ENCODE data around the gene LIMS2.

LIMS2 gene

GRCh38 chr2:127612111-127612822 lies 63.1 kb downstream of the LIMS2 start:
- Histone ChIP-seq H3K4me1 (ENCODE audit: control insufficient read depth, low read depth, low read length) (no peaks in the 10 kb centered on the region), H3K9me3 (ENCODE audit: control insufficient read depth, low read depth, low read length) (no peaks in the 10 kb centered on the region), H3K4me3 (ENCODE audit: low read length) (no peak overlapping the region), H3K27ac (ENCODE audit: low read length) (no peak overlapping the region), H3K27me3 (ENCODE audit: control insufficient read depth, insufficient read depth, low read length) (no peaks in the 10 kb centered on the region), H3K36me3 (ENCODE audit: control insufficient read depth, low read depth, low read length) (no peaks in the 10 kb centered on the region), H3K9ac (ENCODE audit: low read length) (no peak overlapping the region)

GRCh38 chr2:127611076-127611925 lies 64.0 kb downstream of the LIMS2 start:
- H3K4me1 ChIP-seq (ENCODE audit: control insufficient read depth, low read depth, low read length), result no peaks in the 10 kb centered on the region
- H3K9me3 ChIP-seq (ENCODE audit: control insufficient read depth, low read depth, low read length), result no peaks in the 10 kb centered on the region
- no peak overlapping the region for H3K27ac ChIP-seq (ENCODE audit: low read length)
- H3K9ac ChIP-seq (ENCODE audit: low read length), result no peak overlapping the region
- no peaks in the 10 kb centered on the region for H3K27me3 ChIP-seq (ENCODE audit: control insufficient read depth, insufficient read depth, low read length)
- no peaks in the 10 kb centered on the region for H3K36me3 ChIP-seq (ENCODE audit: control insufficient read depth, low read depth, low read length)
- no peak overlapping the region for H3K4me3 ChIP-seq (ENCODE audit: low read length)

GRCh38 chr2:127610561-127610960 lies 64.8 kb downstream of the LIMS2 start:
- no peak overlapping the region for H3K27ac ChIP-seq (ENCODE audit: low read length)
- no peaks in the 10 kb centered on the region for H3K9me3 ChIP-seq (ENCODE audit: control insufficient read depth, low read depth, low read length)

GRCh38 chr2:127609818-127610217 lies 65.5 kb downstream of the LIMS2 start:
- Histone ChIP-seq H3K27ac (ENCODE audit: low read length) (no peak overlapping the region), H3K9me3 (ENCODE audit: control insufficient read depth, low read depth, low read length) (no peaks in the 10 kb centered on the region), H3K27me3 (ENCODE audit: control insufficient read depth, insufficient read depth, low read length) (no peaks in the 10 kb centered on the region), H3K36me3 (ENCODE audit: control insufficient read depth, low read depth, low read length) (no peaks in the 10 kb centered on the region), H3K4me3 (ENCODE audit: low read length) (no peak overlapping the region), H3K9ac (ENCODE audit: low read length) (no peak overlapping the region), H3K4me1 (ENCODE audit: control insufficient read depth, low read depth, low read length) (no peaks in the 10 kb centered on the region)

More at GRCh38 chr2:127610561-127610960, 64.8 kb downstream of the LIMS2 start:
- H3K9ac ChIP-seq (ENCODE audit: low read length), result no peak overlapping the region
- H3K4me1 ChIP-seq (ENCODE audit: control insufficient read depth, low read depth, low read length), result no peaks in the 10 kb centered on the region
- H3K36me3 ChIP-seq (ENCODE audit: control insufficient read depth, low read depth, low read length), result no peaks in the 10 kb centered on the region
- no peak overlapping the region for H3K4me3 ChIP-seq (ENCODE audit: low read length)
- no peaks in the 10 kb centered on the region for H3K27me3 ChIP-seq (ENCODE audit: control insufficient read depth, insufficient read depth, low read length)

- H3K27me3 ChIP-seq (ENCODE audit: control insufficient read depth, insufficient read depth, low read length), result no peaks in the 10 kb centered on the region
- H3K9me3 ChIP-seq (ENCODE audit: control insufficient read depth, low read depth, low read length), result no peaks in the 10 kb centered on the region
- no peaks in the 10 kb centered on the region for H3K36me3 ChIP-seq (ENCODE audit: control insufficient read depth, low read depth, low read length)
- no peak overlapping the region for H3K4me3 ChIP-seq (ENCODE audit: low read length)
- H3K4me1 ChIP-seq (ENCODE audit: control insufficient read depth, low read depth, low read length), result no peaks in the 10 kb centered on the region
- no peak overlapping the region for H3K27ac ChIP-seq (ENCODE audit: low read length)
- H3K9ac ChIP-seq (ENCODE audit: low read length), result no peak overlapping the region
These were observed 66.1 kb downstream of the LIMS2 start for GRCh38 chr2:127609031-127609751.

GRCh38 chr2:127608061-127609030 lies 67.0 kb downstream of the LIMS2 start:
- no peak overlapping the region for H3K9ac ChIP-seq (ENCODE audit: low read length)
- H3K27ac ChIP-seq (ENCODE audit: low read length), result no peak overlapping the region
- H3K4me3 ChIP-seq (ENCODE audit: low read length), result no peak overlapping the region
- no peaks in the 10 kb centered on the region for H3K4me1 ChIP-seq (ENCODE audit: control insufficient read depth, low read depth, low read length)
- H3K36me3 ChIP-seq (ENCODE audit: control insufficient read depth, low read depth, low read length), result no peaks in the 10 kb centered on the region
- no peaks in the 10 kb centered on the region for H3K27me3 ChIP-seq (ENCODE audit: control insufficient read depth, insufficient read depth, low read length)
- H3K9me3 ChIP-seq (ENCODE audit: control insufficient read depth, low read depth, low read length), result no peaks in the 10 kb centered on the region

GRCh38 chr2:127607399-127607908 lies 67.9 kb downstream of the LIMS2 start:
- Histone ChIP-seq H3K27ac (ENCODE audit: low read length) (no peak overlapping the region), H3K9me3 (ENCODE audit: control insufficient read depth, low read depth, low read length) (no peaks in the 10 kb centered on the region), H3K27me3 (ENCODE audit: control insufficient read depth, insufficient read depth, low read length) (no peaks in the 10 kb centered on the region), H3K9ac (ENCODE audit: low read length) (no peak overlapping the region), H3K36me3 (ENCODE audit: control insufficient read depth, low read depth, low read length) (no peaks in the 10 kb centered on the region), H3K4me1 (ENCODE audit: control insufficient read depth, low read depth, low read length) (no peaks in the 10 kb centered on the region), H3K4me3 (ENCODE audit: low read length) (no peak overlapping the region)

GRCh38 chr2:127606625-127607398 lies 68.5 kb downstream of the LIMS2 start:
- no peaks in the 10 kb centered on the region for H3K9me3 ChIP-seq (ENCODE audit: control insufficient read depth, low read depth, low read length)
- no peaks in the 10 kb centered on the region for H3K4me1 ChIP-seq (ENCODE audit: control insufficient read depth, low read depth, low read length)
- H3K36me3 ChIP-seq (ENCODE audit: control insufficient read depth, low read depth, low read length), result no peaks in the 10 kb centered on the region
- no peaks in the 10 kb centered on the region for H3K27me3 ChIP-seq (ENCODE audit: control insufficient read depth, insufficient read depth, low read length)
- no peak overlapping the region for H3K27ac ChIP-seq (ENCODE audit: low read length)
- no peak overlapping the region for H3K4me3 ChIP-seq (ENCODE audit: low read length)
- H3K9ac ChIP-seq (ENCODE audit: low read length), result no peak overlapping the region

- H3K4me1 ChIP-seq (ENCODE audit: control insufficient read depth, low read depth, low read length), result no peaks in the 10 kb centered on the region
- no peaks in the 10 kb centered on the region for H3K27me3 ChIP-seq (ENCODE audit: control insufficient read depth, insufficient read depth, low read length)
- no peak overlapping the region for H3K27ac ChIP-seq (ENCODE audit: low read length)
- H3K4me3 ChIP-seq (ENCODE audit: low read length), result no peak overlapping the region
- no peaks in the 10 kb centered on the region for H3K9me3 ChIP-seq (ENCODE audit: control insufficient read depth, low read depth, low read length)
- H3K9ac ChIP-seq (ENCODE audit: low read length), result no peak overlapping the region
- H3K36me3 ChIP-seq (ENCODE audit: control insufficient read depth, low read depth, low read length), result no peaks in the 10 kb centered on the region
These were observed 69.6 kb downstream of the LIMS2 start for GRCh38 chr2:127605691-127606263.

- no peaks in the 10 kb centered on the region for H3K27me3 ChIP-seq (ENCODE audit: control insufficient read depth, insufficient read depth, low read length)
- H3K4me1 ChIP-seq (ENCODE audit: control insufficient read depth, low read depth, low read length), result no peaks in the 10 kb centered on the region
- H3K9me3 ChIP-seq (ENCODE audit: control insufficient read depth, low read depth, low read length), result no peaks in the 10 kb centered on the region
- H3K36me3 ChIP-seq (ENCODE audit: control insufficient read depth, low read depth, low read length), result no peaks in the 10 kb centered on the region
- no peak overlapping the region for H3K27ac ChIP-seq (ENCODE audit: low read length)
- H3K4me3 ChIP-seq (ENCODE audit: low read length), result no peak overlapping the region
- no peak overlapping the region for H3K9ac ChIP-seq (ENCODE audit: low read length)
These were observed 70.3 kb downstream of the LIMS2 start for GRCh38 chr2:127604986-127605385.
